A673 (cell line): ENCODE results near the gene PDZD4. TPM values are rescaled to one million over a fixed set of nuclear protein-coding genes. Genes with fewer than 3 reads are reported as not detected.

Experiments used
- BruUV-seq: library from RNA; stranded (reverse); fragments of 400-500 nt; replicated peaks from 2 replicates; lab custom pipeline; 2021; lab: Mats Ljungman, UMichigan
- CTCF ChIA-PET: fragments of 300-600 bp; sonication (Branson Sonifier 250); formaldehyde crosslinking; loops from one replicate; lab custom pipeline; 2022; ENCODE audit warnings: antibody characterized with exemption; lab: Charles Lee
- POLR2A ChIA-PET: fragments of 300-600 bp; sonication (Branson Sonifier 250); formaldehyde crosslinking; loops from one replicate; lab custom pipeline; 2022; ENCODE audit warnings: antibody characterized with exemption; ENCODE audit not compliant: low non-redundant PET; lab: Charles Lee
- DNase-seq: peaks from one replicate; pipeline ENCODE4 v3.0.0-alpha.2; 2015; ENCODE audit warnings: low spot score
- H3K27ac ChIP-seq: fragments of 200-600 bp; sonication (generic); 2 replicates; pipeline ENCODE4 v1.5.1; 2016; ENCODE audit warnings: mixed run types, low read depth, mild to moderate bottlenecking, mixed read lengths, antibody characterized with exemption, low read length; ENCODE audit not compliant: poor library complexity, severe bottlenecking
- H3K27me3 ChIP-seq: fragments of 200-600 bp; sonication (generic); replicated peaks from 2 replicates; pipeline ENCODE4 v1.6.1; 2017; ENCODE audit warnings: mixed run types, low read depth, mild to moderate bottlenecking, mixed read lengths, antibody characterized with exemption, low read length; ENCODE audit not compliant: insufficient read depth, poor library complexity
- H3K36me3 ChIP-seq: fragments of 200-600 bp; sonication (generic); 2 replicates; pipeline ENCODE4 v1.6.1; 2016; ENCODE audit warnings: mixed run types, mild to moderate bottlenecking, mixed read lengths, antibody characterized with exemption, low read length; ENCODE audit not compliant: insufficient read depth, poor library complexity, severe bottlenecking
- H3K4me1 ChIP-seq: fragments of 200-600 bp; sonication (generic); 2 replicates; pipeline ENCODE4 v1.6.1; 2017; ENCODE audit warnings: mixed run types, mild to moderate bottlenecking, mixed read lengths, antibody characterized with exemption, low read length; ENCODE audit not compliant: insufficient read depth, poor library complexity, severe bottlenecking
- H3K4me3 ChIP-seq: fragments of 200-600 bp; sonication (generic); 2 replicates; pipeline ENCODE4 v1.5.1; 2016; ENCODE audit warnings: low read depth, mixed run types, mild to moderate bottlenecking, mixed read lengths, low read length; ENCODE audit not compliant: poor library complexity, severe bottlenecking
- H3K9me3 ChIP-seq: fragments of 200-600 bp; sonication (generic); 2 replicates; pipeline ENCODE4 v1.6.1; 2016; ENCODE audit warnings: mixed run types, low read depth, mild to moderate bottlenecking, mixed read lengths, antibody characterized with exemption, low read length; ENCODE audit not compliant: poor library complexity, severe bottlenecking
- CTCF ChIP-seq: fragments of 300-800, 200-600 bp; sonication (generic); conservative IDR thresholded peaks from 2 replicates; pipeline ENCODE4 v1.5.1; 2017; ENCODE audit warnings: low read depth, mild to moderate bottlenecking, antibody characterized with exemption, low read length, moderate library complexity, mixed read lengths
- EZH2 ChIP-seq: fragments of 200-600 bp; sonication (generic); IDR thresholded peaks from 2 replicates; pipeline ENCODE4 v1.6.1; 2017; ENCODE audit warnings: borderline replicate concordance, low read depth, mild to moderate bottlenecking, mixed read lengths, antibody characterized with exemption, low read length; ENCODE audit not compliant: poor library complexity, severe bottlenecking
- intact Hi-C: fragments of 100-400 bp; cut with micrococcal nuclease; formaldehyde crosslinking; loops from one replicate; pipeline ENCODE4 v1.10.0; 2022; ENCODE audit not compliant: unreplicated experiment
- total RNA-seq: library from RNA; stranded (reverse); gene quantifications from 2 replicates; pipeline ENCODE4 v1.2.3, GENCODE V29; 2021

Gene PDZD4
- total RNA-seq, 1 experiment from 2014 or later = 2.6 TPM

DNA sequence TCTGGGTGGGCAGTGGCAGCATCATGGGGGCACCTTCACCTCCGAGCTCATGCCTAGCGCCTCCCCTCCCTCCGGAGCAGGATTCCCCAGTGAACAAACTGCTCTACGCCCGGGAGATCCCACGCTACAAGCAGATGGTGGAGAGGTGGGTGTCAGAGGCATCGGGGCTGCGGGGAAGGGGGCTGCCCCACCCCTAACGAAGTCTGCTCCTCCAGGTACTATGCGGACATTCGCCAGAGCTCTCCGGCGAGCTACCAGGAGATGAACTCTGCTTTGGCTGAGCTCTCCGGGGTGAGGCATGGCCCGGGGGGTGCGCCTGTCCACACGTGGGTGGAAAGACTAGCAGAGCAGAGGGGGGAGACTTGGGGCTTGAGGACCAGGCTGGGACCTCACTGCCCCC, 52.2 kb downstream of the PDZD4 start:
- no peaks in the 10 kb centered on the region for H3K9me3 ChIP-seq
- ChIA-PET CTCF (no interaction called here), POLR2A (no interaction called here)
- H3K27ac ChIP-seq = no peak overlapping the region
- no peaks in the 10 kb centered on the region for H3K27me3 ChIP-seq
- H3K4me1 ChIP-seq = no peaks in the 10 kb centered on the region
- intact Hi-C loops = no loop called here
- no TSS peak for BruUV-seq
- no peak for DNase-seq
- no peak overlapping the region for H3K4me3 ChIP-seq
- H3K36me3 ChIP-seq = no peaks in the 10 kb centered on the region
- TF ChIP-seq EZH2 (no peak), CTCF (no peak)

DNA sequence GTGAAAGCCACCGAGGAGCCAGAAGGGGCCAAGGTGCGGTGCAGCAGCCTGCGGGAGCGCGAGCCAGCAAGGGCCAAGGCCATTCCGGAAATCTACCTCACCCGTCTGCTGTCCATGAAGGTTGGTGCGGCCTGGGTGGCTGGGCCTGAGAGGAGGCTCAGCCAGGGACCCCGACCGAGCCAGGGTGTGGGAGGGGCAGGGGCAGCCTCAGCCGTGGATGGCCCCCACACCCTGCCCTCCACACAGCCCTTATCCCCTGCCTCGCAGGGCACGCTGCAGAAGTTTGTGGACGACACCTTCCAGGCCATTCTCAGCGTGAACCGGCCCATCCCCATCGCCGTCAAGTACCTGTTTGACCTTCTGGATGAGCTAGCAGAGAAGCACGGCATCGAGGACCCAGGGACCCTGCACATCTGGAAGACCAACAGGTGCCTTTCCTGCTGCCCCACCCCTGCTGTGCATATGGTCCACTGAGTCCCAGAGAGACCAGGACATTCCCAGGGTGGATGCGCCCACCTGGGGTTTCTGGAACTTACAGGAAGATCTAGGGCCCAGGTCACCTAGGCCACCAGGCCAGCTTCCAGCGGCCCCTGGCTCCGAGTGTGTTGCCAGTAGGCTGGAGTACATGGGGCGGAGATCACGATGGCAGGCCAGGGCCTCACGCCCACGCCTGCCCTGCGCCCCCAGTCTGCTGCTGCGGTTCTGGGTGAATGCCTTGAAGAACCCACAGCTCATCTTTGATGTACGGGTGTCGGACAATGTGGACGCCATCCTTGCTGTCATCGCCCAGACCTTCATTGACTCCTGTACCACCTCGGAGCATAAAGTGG, 52.9 kb downstream of the PDZD4 start:
- H3K9me3 ChIP-seq = no peaks in the 10 kb centered on the region
- no peak for TF ChIP-seq EZH2
- no peak for TF ChIP-seq CTCF
- no peak overlapping the region for H3K4me3 ChIP-seq
- no peak overlapping the region for H3K27ac ChIP-seq
- ChIA-PET CTCF (no interaction called here), POLR2A (no interaction called here)
- no TSS peak for BruUV-seq
- no peaks in the 10 kb centered on the region for H3K4me1 ChIP-seq
- intact Hi-C loops = no loop called here
- H3K36me3 ChIP-seq = no peaks in the 10 kb centered on the region
- DNase-seq = no peak
- H3K27me3 ChIP-seq = no peaks in the 10 kb centered on the region

DNA sequence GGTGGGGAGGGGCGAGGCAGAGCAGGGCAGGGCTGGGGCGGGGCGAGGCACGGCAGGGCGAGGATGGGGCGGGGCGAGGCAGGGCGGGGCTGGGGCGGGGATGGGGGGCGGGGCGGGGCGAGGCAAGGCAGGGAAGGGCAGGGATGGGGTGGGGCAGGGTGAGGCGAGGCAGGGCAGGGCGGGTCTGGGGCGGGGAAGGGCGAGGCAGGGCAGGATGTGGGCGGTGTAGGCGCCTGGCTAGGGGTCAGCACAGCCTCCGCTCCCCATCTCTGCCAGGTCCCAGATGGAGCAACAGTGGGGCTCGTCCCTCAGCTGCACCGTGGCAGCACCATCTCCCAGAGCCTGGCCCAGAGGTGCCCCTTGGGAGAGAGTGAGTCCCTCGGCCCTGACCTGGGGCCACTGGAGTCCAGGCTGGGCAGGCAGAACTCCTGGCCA, 53.7 kb downstream of the PDZD4 start:
- BruUV-seq = no TSS peak
- TF ChIP-seq CTCF (no peak), EZH2 (no peak)
- H3K27ac ChIP-seq = no peak overlapping the region
- no peaks in the 10 kb centered on the region for H3K36me3 ChIP-seq
- H3K9me3 ChIP-seq = no peaks in the 10 kb centered on the region
- ChIA-PET CTCF (no interaction called here), POLR2A (no interaction called here)
- no peak for DNase-seq
- no peaks in the 10 kb centered on the region for H3K4me1 ChIP-seq
- intact Hi-C loops = no loop called here
- no peaks in the 10 kb centered on the region for H3K27me3 ChIP-seq
- H3K4me3 ChIP-seq = no peak overlapping the region
